SU-DHL-6 (cell line): ENCODE results near the gene ITFG1.
A peak's percentile ranks its signal among the peaks of the same experiment; 100 is the strongest.

Experiments
- H2AFZ ChIP-seq: fragments of 200-600 bp; sonication (generic); 2 replicates; pipeline ENCODE4 v1.6.1; 2014; ENCODE audit warnings: low read depth, mild to moderate bottlenecking, moderate library complexity, mixed read lengths, antibody characterized with exemption, low read length; ENCODE audit not compliant: severe bottlenecking
- H3F3A ChIP-seq: fragments of 200-600 bp; shearing (Covaris generic); 2 replicates; pipeline ENCODE4 v1.6.0; 2016; ENCODE audit warnings: antibody characterized with exemption, mild to moderate bottlenecking; ENCODE audit not compliant: insufficient read depth
- H3K27ac ChIP-seq: fragments of 200-600 bp; sonication (generic); 2 replicates; pipeline ENCODE4 v1.5.1; 2016; ENCODE audit warnings: low read depth, mild to moderate bottlenecking, low read length, moderate library complexity, mixed read lengths
- H3K27me3 ChIP-seq: fragments of 200-600 bp; sonication (generic), shearing (Covaris generic); 2 replicates; pipeline ENCODE4 v1.6.0; 2014; ENCODE audit warnings: mild to moderate bottlenecking, low read length
- H3K36me3 ChIP-seq: fragments of 200-600 bp; sonication (generic); 2 replicates; pipeline ENCODE4 v1.6.1; 2014; ENCODE audit warnings: mild to moderate bottlenecking, low read length, mixed read lengths
- H3K4me2 ChIP-seq: fragments of 300-600, 200-600 bp; shearing (Covaris generic), sonication (generic); 2 replicates; pipeline ENCODE4 v1.6.0; 2014; ENCODE audit warnings: low read length, low read depth, mild to moderate bottlenecking; ENCODE audit not compliant: poor library complexity, severe bottlenecking
- H3K4me3 ChIP-seq: fragments of 200-600 bp; sonication (generic); 2 replicates; pipeline ENCODE4 v1.5.1; 2014; ENCODE audit warnings: antibody characterized with exemption, low read length, mild to moderate bottlenecking, mixed read lengths; ENCODE audit not compliant: insufficient read depth, poor library complexity, severe bottlenecking
- H3K79me2 ChIP-seq: fragments of 200-600 bp; sonication (generic); 2 replicates; pipeline ENCODE4 v1.6.1; 2014; ENCODE audit warnings: mild to moderate bottlenecking, low read length, moderate library complexity; ENCODE audit not compliant: insufficient read depth
- H3K9ac ChIP-seq: fragments of 200-600 bp; sonication (generic); 2 replicates; pipeline ENCODE4 v1.7.0; 2014; ENCODE audit warnings: mild to moderate bottlenecking, low read length
- H3K9me2 ChIP-seq: fragments of 200-600 bp; sonication (generic); replicated peaks from 2 replicates; pipeline ENCODE4 v1.6.1; 2014; ENCODE audit warnings: low read length; ENCODE audit not compliant: insufficient read depth
- H3K9me3 ChIP-seq: fragments of 200-600 bp; sonication (generic); 2 replicates; pipeline ENCODE4 v1.6.1; 2014; ENCODE audit warnings: low read length, mixed read lengths; ENCODE audit not compliant: insufficient read depth
- H4K20me1 ChIP-seq: fragments of 200-600 bp; sonication (generic); 2 replicates; pipeline ENCODE4 v1.6.1; 2014; ENCODE audit warnings: low read depth, mild to moderate bottlenecking, antibody characterized with exemption, low read length, moderate library complexity, mixed read lengths
- EZH2phosphoT487 ChIP-seq: fragments of 200-600 bp; sonication (generic), shearing (Covaris generic); conservative IDR thresholded peaks from 2 replicates; pipeline ENCODE4 v1.6.1; 2018; ENCODE audit warnings: mild to moderate bottlenecking, antibody characterized with exemption, low read length, moderate library complexity, mixed read lengths
- TF ChIP-seq, protein P1 (sequence below): fragments of 200-600 bp; sonication (generic); IDR thresholded peaks from one replicate; pipeline ENCODE4 v1.5.1; 2017; ENCODE audit warnings: antibody characterized with exemption, mild to moderate bottlenecking, low read length, moderate library complexity; ENCODE audit not compliant: insufficient read depth, poor library complexity, severe bottlenecking

The ITFG1 gene

DNA sequence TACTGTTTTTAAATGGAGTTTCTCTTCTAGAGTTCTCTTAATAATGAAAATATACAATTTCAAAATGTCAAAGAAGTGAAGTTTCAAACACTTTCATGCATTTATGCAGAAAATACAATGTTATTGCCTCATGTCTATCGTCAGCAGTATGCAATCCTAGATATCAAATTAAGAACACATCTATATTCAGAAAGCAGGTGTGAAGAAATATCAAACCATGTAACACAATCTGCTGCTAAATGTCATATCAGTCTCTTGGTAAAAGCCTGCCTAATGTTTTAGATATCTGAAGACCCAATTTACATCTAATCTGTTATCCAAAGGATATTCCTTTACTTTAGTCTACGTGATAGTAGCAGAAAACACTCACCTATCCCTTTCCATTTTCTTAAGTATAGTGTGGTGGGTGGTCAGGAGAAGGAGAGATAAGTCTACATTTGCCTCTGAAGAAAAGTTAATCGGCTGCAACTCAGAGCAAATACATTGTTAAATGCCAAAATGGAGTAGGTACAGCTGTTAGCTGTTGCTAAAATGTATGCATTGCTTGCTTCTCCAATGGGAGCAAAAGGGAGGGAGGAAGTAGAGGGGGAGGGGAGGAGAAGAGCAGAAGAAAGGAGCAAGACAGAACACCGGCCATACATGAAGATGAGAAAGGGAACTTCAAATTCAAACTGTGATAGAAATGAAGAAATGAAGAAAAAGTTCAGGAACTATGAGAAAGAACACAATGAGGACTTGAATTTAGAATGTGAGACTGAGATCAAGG lies 64.9 kb downstream of the ITFG1 start:
- Histone ChIP-seq H3K27me3 (no peaks in the 10 kb centered on the region), H3K36me3 (no peaks in the 10 kb centered on the region), H3K9me3 (no peaks in the 10 kb centered on the region), H3K79me2 (no peaks in the 10 kb centered on the region), H4K20me1 (no peaks in the 10 kb centered on the region), H3K27ac (no peak overlapping the region), H3F3A (no peaks in the 10 kb centered on the region), H3K9me2 (no peaks in the 10 kb centered on the region), H3K9ac (no peak overlapping the region), H3K4me3 (no peak overlapping the region), H3K4me2 (no peak overlapping the region), H2AFZ (no peak overlapping the region)
- TF ChIP-seq, protein P1, sequence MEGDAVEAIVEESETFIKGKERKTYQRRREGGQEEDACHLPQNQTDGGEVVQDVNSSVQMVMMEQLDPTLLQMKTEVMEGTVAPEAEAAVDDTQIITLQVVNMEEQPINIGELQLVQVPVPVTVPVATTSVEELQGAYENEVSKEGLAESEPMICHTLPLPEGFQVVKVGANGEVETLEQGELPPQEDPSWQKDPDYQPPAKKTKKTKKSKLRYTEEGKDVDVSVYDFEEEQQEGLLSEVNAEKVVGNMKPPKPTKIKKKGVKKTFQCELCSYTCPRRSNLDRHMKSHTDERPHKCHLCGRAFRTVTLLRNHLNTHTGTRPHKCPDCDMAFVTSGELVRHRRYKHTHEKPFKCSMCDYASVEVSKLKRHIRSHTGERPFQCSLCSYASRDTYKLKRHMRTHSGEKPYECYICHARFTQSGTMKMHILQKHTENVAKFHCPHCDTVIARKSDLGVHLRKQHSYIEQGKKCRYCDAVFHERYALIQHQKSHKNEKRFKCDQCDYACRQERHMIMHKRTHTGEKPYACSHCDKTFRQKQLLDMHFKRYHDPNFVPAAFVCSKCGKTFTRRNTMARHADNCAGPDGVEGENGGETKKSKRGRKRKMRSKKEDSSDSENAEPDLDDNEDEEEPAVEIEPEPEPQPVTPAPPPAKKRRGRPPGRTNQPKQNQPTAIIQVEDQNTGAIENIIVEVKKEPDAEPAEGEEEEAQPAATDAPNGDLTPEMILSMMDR, result no peak
- TF ChIP-seq EZH2phosphoT487, result no peak

DNA sequence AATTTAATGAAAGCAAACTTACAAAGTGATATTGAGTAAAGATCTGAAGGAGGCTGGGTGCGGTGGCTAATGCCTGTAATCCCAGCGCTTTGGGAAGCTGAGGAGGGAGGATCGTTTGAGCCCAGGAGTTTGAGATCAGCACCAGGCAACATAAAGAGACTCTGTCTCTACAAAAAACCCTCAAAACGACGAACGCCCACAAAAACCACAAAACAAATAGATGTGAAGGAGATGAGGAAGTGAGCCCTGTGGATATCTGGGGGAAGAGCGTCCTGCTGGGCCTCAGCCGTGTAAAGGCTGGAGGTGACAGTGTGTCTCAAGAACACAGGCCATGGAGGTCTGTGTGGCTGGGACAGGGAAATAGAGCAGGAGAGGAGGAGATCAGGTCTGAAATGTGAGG lies 68.8 kb downstream of the ITFG1 start:
- no peak overlapping the region for H2AFZ ChIP-seq
- no peaks in the 10 kb centered on the region for H3F3A ChIP-seq
- no peak overlapping the region for H3K27ac ChIP-seq
- H4K20me1 ChIP-seq, result no peaks in the 10 kb centered on the region
- peak overlapping the region; percentile 32 for H3K4me2 ChIP-seq
- H3K9ac ChIP-seq, result no peak overlapping the region
- H3K9me3 ChIP-seq, result no peaks in the 10 kb centered on the region
- no peak overlapping the region for H3K4me3 ChIP-seq
- no peaks in the 10 kb centered on the region for H3K27me3 ChIP-seq
- H3K79me2 ChIP-seq, result no peaks in the 10 kb centered on the region
- H3K9me2 ChIP-seq, result no peaks in the 10 kb centered on the region
- H3K36me3 ChIP-seq, result no peaks in the 10 kb centered on the region
- TF ChIP-seq, protein P1, result no peak
- TF ChIP-seq EZH2phosphoT487, result no peak

DNA sequence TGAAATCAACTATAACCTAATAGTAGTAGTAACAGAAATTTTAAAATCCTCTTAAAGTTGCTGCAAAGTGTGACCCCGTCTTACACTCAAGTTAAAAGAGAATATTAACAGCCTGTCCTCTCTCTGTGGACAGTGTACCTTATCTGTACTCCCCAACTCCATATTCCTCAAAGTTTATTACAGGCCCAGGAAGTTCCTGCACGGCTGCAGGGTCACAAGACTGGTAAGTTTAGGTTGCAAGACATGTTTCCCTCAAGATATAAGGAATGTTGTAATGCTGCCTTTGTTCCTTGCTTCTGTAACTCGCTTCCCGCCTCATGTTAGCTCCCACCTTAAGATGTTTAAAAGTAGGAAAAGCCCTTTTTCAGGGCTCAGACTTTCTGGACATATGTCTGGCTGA lies 72.2 kb downstream of the ITFG1 start:
- Histone ChIP-seq H4K20me1 (no peaks in the 10 kb centered on the region), H3K27me3 (no peaks in the 10 kb centered on the region), H3K27ac (no peak overlapping the region), H3K4me3 (no peak overlapping the region), H3K9ac (no peak overlapping the region), H3K36me3 (no peaks in the 10 kb centered on the region), H2AFZ (no peak overlapping the region), H3K9me3 (no peaks in the 10 kb centered on the region), H3K79me2 (no peaks in the 10 kb centered on the region), H3F3A (no peaks in the 10 kb centered on the region), H3K4me2 (no peak overlapping the region), H3K9me2 (no peaks in the 10 kb centered on the region)
- no peak for TF ChIP-seq EZH2phosphoT487
- TF ChIP-seq, protein P1, result no peak
